ENCODE results near the gene RPS6KA3. TPM values are rescaled to one million over a fixed set of nuclear protein-coding genes. Genes with fewer than 3 reads are reported as not detected.

RPS6KA3 gene
- total RNA-seq, 2 donors from 2014 or later, result 64.5 to 82.4 TPM

DNA sequence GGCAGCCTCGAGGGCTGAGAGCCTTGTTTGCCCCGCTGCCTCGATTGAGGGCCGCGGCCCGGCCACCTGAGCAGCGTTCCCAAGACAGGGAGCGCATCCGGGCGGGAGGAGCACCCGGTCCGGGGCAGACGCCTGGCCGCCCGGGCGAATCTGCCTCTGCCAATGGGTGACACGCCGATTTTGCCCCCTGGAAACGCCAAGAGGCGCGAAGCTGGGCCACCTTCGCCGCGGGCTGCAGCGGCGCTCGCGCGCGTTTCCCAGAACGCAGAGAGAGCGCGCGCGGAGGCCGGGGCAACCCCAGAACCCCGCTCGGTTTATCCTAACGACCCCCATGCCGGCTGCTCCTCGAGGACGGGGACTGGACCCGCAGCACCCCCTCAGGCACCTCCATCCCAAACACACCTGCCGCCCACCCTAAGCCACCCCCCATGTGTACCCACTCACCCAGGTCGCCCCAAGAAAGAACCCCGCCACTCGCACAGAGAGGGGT lies 150.6 kb downstream of the RPS6KA3 start:
- H3K36me3 Mint-ChIP-seq, result no peaks in the 10 kb centered on the region
- no peak overlapping the region for H3K4me3 Mint-ChIP-seq
- DNase-seq (ENCODE audit: low spot score), result no peak
- peak in 1 of 2 donors; percentile 9 for ATAC-seq
- no peaks in the 10 kb centered on the region for H3K9me3 Mint-ChIP-seq
- H3K27me3 Mint-ChIP-seq, result peaks cover 12 to 20% of the 10 kb centered on the region in 2 donors
- H3K4me1 Mint-ChIP-seq (ENCODE audit: low read depth in 2 of 2), result peaks cover 0 to 7% of the 10 kb centered on the region in 2 donors
- no peak overlapping the region for H3K27ac Mint-ChIP-seq

DNA sequence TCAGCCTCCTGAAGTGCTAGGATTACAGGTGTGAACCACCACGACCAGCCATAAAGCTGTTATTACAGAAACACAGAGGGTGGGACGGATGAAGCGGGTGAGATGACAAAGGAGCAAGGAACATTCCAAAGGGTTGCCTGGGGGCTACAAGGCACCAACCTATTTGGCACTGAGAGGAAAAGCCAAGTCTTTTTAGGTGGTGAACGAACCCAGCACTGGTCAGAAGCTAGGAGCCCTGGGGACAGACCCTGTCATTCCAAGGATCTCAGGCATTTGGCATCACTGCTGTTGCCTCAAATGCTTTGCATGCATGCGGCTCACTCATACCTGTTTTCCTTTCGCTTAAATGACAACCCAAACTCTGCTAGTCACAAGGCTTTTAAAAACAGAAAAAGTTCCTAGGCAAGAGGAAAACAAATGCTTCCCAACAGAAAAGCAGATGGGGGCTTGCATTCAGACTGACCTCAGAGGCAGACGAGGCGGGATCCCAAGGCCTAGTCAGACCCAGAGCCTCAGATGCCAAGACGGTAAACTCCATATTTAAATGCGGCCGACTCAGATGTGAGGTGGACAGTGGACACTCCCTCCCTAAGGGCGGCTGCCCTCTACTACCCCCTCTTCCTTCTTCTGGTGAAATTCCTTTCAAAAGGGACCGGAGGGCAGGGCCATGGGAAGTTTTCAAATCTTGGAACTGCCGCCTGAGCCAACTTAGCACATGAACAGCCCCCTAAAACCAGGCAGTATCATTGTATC lies 154.5 kb downstream of the RPS6KA3 start:
- Mint-ChIP-seq H3K4me3 (no peak overlapping the region), H3K36me3 (no peaks in the 10 kb centered on the region), H3K27ac (no peak overlapping the region), H3K4me1 (ENCODE audit: low read depth in 2 of 2) (peaks cover 0 to 7% of the 10 kb centered on the region in 2 donors), H3K27me3 (peaks cover 12 to 19% of the 10 kb centered on the region in 2 donors), H3K9me3 (no peaks in the 10 kb centered on the region)
- no peak for DNase-seq (ENCODE audit: low spot score)
- ATAC-seq, result no peak

- Mint-ChIP-seq H3K27me3 (peaks cover 12 to 18% of the 10 kb centered on the region in 2 donors), H3K36me3 (no peaks in the 10 kb centered on the region), H3K9me3 (no peaks in the 10 kb centered on the region), H3K4me1 (ENCODE audit: low read depth in 2 of 2) (peaks cover 0 to 7% of the 10 kb centered on the region in 2 donors), H3K4me3 (no peak overlapping the region), H3K27ac (no peak overlapping the region)
- no peak for DNase-seq (ENCODE audit: low spot score)
- no peak for ATAC-seq
Measured at GRCh38 chrX:20111271-20111670, 155.4 kb downstream of the RPS6KA3 start.

GRCh38 chrX:20101934-20102581 lies 164.7 kb downstream of the RPS6KA3 start:
- H3K27me3 Mint-ChIP-seq, result peaks cover 0 to 2% of the 10 kb centered on the region in 2 donors
- DNase-seq (ENCODE audit: low spot score) (no peak), ATAC-seq (no peak)

More at GRCh38 chrX:20101934-20102581, 164.7 kb downstream of the RPS6KA3 start:
- H3K9me3 Mint-ChIP-seq, result no peaks in the 10 kb centered on the region
- no peak overlapping the region for H3K27ac Mint-ChIP-seq
- H3K4me3 Mint-ChIP-seq, result no peak overlapping the region
- H3K4me1 Mint-ChIP-seq (ENCODE audit: low read depth in 2 of 2), result no peaks in the 10 kb centered on the region
- no peaks in the 10 kb centered on the region for H3K36me3 Mint-ChIP-seq

Other genes starting within 250 kb of the RPS6KA3 start
- under 1 TPM; 0.17 TPM for gene MAP7D2, start 150.0 kb downstream of the RPS6KA3 start, total RNA-seq
- gene EIF1AX, start 125.1 kb downstream of the RPS6KA3 start, total RNA-seq, result 100 to 1,000 TPM in 1 of 2 donors, 10 to 100 TPM in 1; 93.4 to 112 TPM